A549 (cell line): ENCODE measurements around the gene CSTPP1. TPM values are rescaled to one million over a fixed set of nuclear protein-coding genes. Genes with fewer than 3 reads are reported as not detected.

Experiments
- ATAC-seq, 2 experiments: fragments of 200-7000 bp in 1 of 2; fragments of >200 bp in 1 of 2; cut with Nextera tagmentation in 1 of 2; cut with Tn5 transposase in 1 of 2; 3 replicates each; pipeline versions ENCODE4 v1.8.0 to v1.9.1; 2018 to 2020; ENCODE audit warnings: mild to moderate bottlenecking in 1 of 2, moderate library complexity in 1 of 2
- CTCF ChIA-PET: fragments of 300-600 bp; sonication (Branson Sonifier 250); formaldehyde crosslinking; extraction: SDS; loops from one replicate; lab custom pipeline; 2021; ENCODE audit warnings: antibody characterized with exemption, inconsistent platforms; lab: Yijun Ruan, JAX
- POLR2A ChIA-PET: fragments of 350-600 bp; formaldehyde crosslinking; extraction: SDS; loops from one replicate; lab custom pipeline; 2021; ENCODE audit warnings: antibody characterized with exemption, inconsistent platforms; lab: Yijun Ruan, JAX
- DNase-seq, 2 experiments: peaks; one replicate each; pipeline versions ENCODE4 v3.0.0 to v3.0.0-alpha.2; 2011 to 2016; ENCODE audit warnings: low read depth in 1 of 2, low spot score in 1 of 2
- FAIRE-seq: peaks from 2 replicates; lab custom pipeline; 2011; peaks lifted over from hg19 to GRCh38; lab: Jason Lieb, UNC
- H3K27ac ChIP-seq, 2 experiments: fragments of >200 bp; sonication (Bioruptor Twin); formaldehyde crosslinking; 3 replicates each; pipeline ENCODE4 v1.5.1; 2016 to 2017
- H3K4me1 ChIP-seq: fragments of >200 bp; sonication (Bioruptor Twin); formaldehyde crosslinking; 3 replicates; pipeline ENCODE4 v1.6.1; 2016
- H3K4me2 ChIP-seq: fragments of >200 bp; sonication (Bioruptor Twin); formaldehyde crosslinking; 3 replicates; pipeline ENCODE4 v1.6.1; 2016
- H3K4me3 ChIP-seq: fragments of >200 bp; sonication (Bioruptor Twin); formaldehyde crosslinking; 3 replicates; pipeline ENCODE4 v1.5.1; 2016
- H3K9me3 ChIP-seq: fragments of >200 bp; sonication (Bioruptor Twin); formaldehyde crosslinking; 3 replicates; pipeline ENCODE4 v1.6.1; 2016
- CHD4 ChIP-seq: fragments of 200-600 bp; sonication (generic); IDR thresholded peaks from 2 replicates; pipeline ENCODE4 v1.6.1; 2016; ENCODE audit warnings: antibody characterized with exemption, mild to moderate bottlenecking, borderline replicate concordance
- EHF ChIP-seq: fragments of 250-450 bp; sonication (Bioruptor Pico); IDR thresholded peaks from 2 replicates; pipeline ENCODE4 v1.5.0; 2020; ENCODE audit warnings: mild to moderate bottlenecking
- EHMT2 ChIP-seq: fragments of 200-600 bp; sonication (generic); IDR thresholded peaks from 2 replicates; pipeline ENCODE4 v1.6.1; 2016; ENCODE audit warnings: antibody characterized with exemption, low read depth, mild to moderate bottlenecking, moderate library complexity
- FOSB ChIP-seq: fragments of 250-450 bp; sonication (Bioruptor Pico); IDR thresholded peaks from 2 replicates; pipeline ENCODE4 v1.5.0; 2020; ENCODE audit warnings: mild to moderate bottlenecking, moderate library complexity
- GATA3 ChIP-seq: IDR thresholded peaks from 2 replicates; pipeline ENCODE4 v1.6.1; 2012; ENCODE audit warnings: borderline replicate concordance
- HDAC2 ChIP-seq: fragments of 200-600 bp; sonication (generic); IDR thresholded peaks from 2 replicates; pipeline ENCODE4 v1.6.1; 2016
- HMGXB4 ChIP-seq: fragments of 250-450 bp; sonication (Bioruptor Pico); IDR thresholded peaks from 2 replicates; pipeline ENCODE4 v1.5.0; 2021; ENCODE audit warnings: mild to moderate bottlenecking, moderate library complexity, borderline replicate concordance
- JUN ChIP-seq, 2 experiments: fragments of >200 bp; sonication (Bioruptor Twin); formaldehyde crosslinking; IDR thresholded peaks; 2 replicates in 1 of 2; 3 replicates in 1 of 2; pipeline ENCODE4 v1.6.1; 2016 to 2017
- KDM1A ChIP-seq: fragments of 200-600 bp; sonication (generic); IDR thresholded peaks from 2 replicates; pipeline ENCODE4 v1.6.1; 2016; ENCODE audit warnings: low read depth, mild to moderate bottlenecking
- NR3C1 ChIP-seq: fragments of >200 bp; sonication (Bioruptor Twin); formaldehyde crosslinking; IDR thresholded peaks from 3 replicates; pipeline ENCODE4 v1.6.1; 2017
- POLR2AphosphoS2 ChIP-seq: conservative IDR thresholded peaks from 2 replicates; pipeline ENCODE4 v1.6.1; 2012; ENCODE audit warnings: low read length, improper control_type of control experiment, inconsistent platforms
- RARB ChIP-seq: fragments of 250-450 bp; sonication (Bioruptor Pico); IDR thresholded peaks from 2 replicates; pipeline ENCODE4 v1.8.0; 2021; ENCODE audit warnings: mild to moderate bottlenecking, moderate library complexity
- SREBF2 ChIP-seq: fragments of 450-650 bp; IDR thresholded peaks from 2 replicates; pipeline ENCODE4 v1.6.1; 2014; ENCODE audit warnings: mild to moderate bottlenecking, moderate library complexity
- ZC3H11A ChIP-seq: fragments of 450-650 bp; IDR thresholded peaks from 2 replicates; pipeline ENCODE4 v1.6.1; 2014; ENCODE audit warnings: antibody characterized with exemption, mild to moderate bottlenecking
- ZSCAN20 ChIP-seq: fragments of 250-450 bp; sonication (Bioruptor Pico); IDR thresholded peaks from 2 replicates; pipeline ENCODE4 v1.8.0; 2022; ENCODE audit warnings: mild to moderate bottlenecking, moderate library complexity
- WGBS: methylation state at CpG from one replicate; pipeline ENCODE4 v1.1.6; 2017; ENCODE audit errors: missing lambda C conversion rate; 5-methylcytosine and 5-hydroxymethylcytosine counted together
- polyA plus RNA-seq, 4 experiments: library from polyadenylated mRNA; depleted of rRNA in 3 of 4; stranded (reverse); fragments of >200 nt; fragmentation: RNase III in 1 of 4; extraction: RNeasy Plus Mini Kit Qiagen cat#74134 plus additional on column Dnase treatment in 1 of 4; gene quantifications; 2 replicates in 3 of 4; 3 replicates in 1 of 4; pipeline ENCODE4 v1.2.3, GENCODE V29; 2011 to 2017
- TF ChIP-seq, protein P1 (sequence below): fragments of >200 bp; sonication (Bioruptor Twin); formaldehyde crosslinking; IDR thresholded peaks from 3 replicates; pipeline ENCODE4 v1.6.1; 2016
- TF ChIP-seq, protein P2 (sequence below): IDR thresholded peaks from 2 replicates; pipeline ENCODE4 v1.6.1; 2012
- TF ChIP-seq, protein P3 (sequence below): fragments of 150-350 bp; IDR thresholded peaks from 2 replicates; pipeline ENCODE4 v1.6.1; 2014; ENCODE audit warnings: low read depth, mild to moderate bottlenecking, low read length

Gene CSTPP1
- polyA plus RNA-seq, 2 of the 4 experiments (the other 2 are of a cell fraction): 31.5 to 34.5 TPM

DNA sequence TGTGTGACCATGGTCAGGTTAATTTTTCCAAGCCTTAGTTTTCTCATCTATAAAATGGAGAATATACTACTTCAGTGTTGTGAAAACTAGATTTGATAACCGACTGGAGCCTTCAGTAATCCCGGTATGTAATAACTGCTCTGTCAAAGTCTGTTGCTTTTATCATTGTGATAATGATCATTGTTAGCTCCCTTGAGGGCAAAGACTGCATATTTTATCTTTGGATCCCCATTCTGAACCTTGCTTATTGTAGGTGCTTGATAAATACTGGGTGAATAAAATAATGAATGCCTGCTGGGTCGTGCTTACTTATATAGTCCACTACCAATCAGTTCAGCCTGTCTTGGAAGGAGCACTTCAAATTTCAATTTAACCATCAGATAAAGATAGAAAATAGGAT is 134.8 kb downstream of the CSTPP1 start:
- H3K4me1 ChIP-seq: peaks cover 19% of the 10 kb centered on the region; the same call in 2 of the 3 replicates
- H3K4me3 ChIP-seq: no peak overlapping the region
- WGBS: 72% methylated on average over 3 of the region's 3 CpGs
- no peak for FAIRE-seq
- no peak for ATAC-seq
- TF ChIP-seq NR3C1 (no peak), EHF (CRISPR knock-in tag) (no peak), POLR2AphosphoS2 (no peak), GATA3 (no peak), EHMT2 (no peak), SREBF2 (no peak), ZC3H11A (no peak), KDM1A (no peak)
- TF ChIP-seq, protein P1, sequence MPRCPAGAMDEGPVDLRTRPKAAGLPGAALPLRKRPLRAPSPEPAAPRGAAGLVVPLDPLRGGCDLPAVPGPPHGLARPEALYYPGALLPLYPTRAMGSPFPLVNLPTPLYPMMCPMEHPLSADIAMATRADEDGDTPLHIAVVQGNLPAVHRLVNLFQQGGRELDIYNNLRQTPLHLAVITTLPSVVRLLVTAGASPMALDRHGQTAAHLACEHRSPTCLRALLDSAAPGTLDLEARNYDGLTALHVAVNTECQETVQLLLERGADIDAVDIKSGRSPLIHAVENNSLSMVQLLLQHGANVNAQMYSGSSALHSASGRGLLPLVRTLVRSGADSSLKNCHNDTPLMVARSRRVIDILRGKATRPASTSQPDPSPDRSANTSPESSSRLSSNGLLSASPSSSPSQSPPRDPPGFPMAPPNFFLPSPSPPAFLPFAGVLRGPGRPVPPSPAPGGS: no peak
- TF ChIP-seq, protein P2, sequence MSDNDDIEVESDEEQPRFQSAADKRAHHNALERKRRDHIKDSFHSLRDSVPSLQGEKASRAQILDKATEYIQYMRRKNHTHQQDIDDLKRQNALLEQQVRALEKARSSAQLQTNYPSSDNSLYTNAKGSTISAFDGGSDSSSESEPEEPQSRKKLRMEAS: no peak
- TF ChIP-seq, all 56 proteins: peak for 0
- Histone ChIP-seq H3K27ac (peak overlapping the region in 1 of 2 experiments; percentile 6; a peak in 1 of 6 replicates), H3K9me3 (no peaks in the 10 kb centered on the region), H3K4me2 (peak overlapping the region; percentile 46)
- ChIA-PET POLR2A (no interaction called here), CTCF (interaction anchor here (1.2 to 2.2 kb wide), 3 partner anchors 9 to 82 kb away, joined by 3 to 6 read pairs (median 5); no protein-coding TSS in a partner anchor)
- no peak for DNase-seq

GRCh38 chr11:47071791-47072261 is 135.3 kb downstream of the CSTPP1 start:
- ATAC-seq (peak in 1 of 2 experiments; percentile 66; a peak in 3 of 6 replicates), DNase-seq (peak in 1 of 2 experiments; percentile 32), FAIRE-seq (no peak)
- WGBS: 23% methylated on average over 2 of the region's 2 CpGs
- Histone ChIP-seq H3K4me1 (peaks cover 17% of the 10 kb centered on the region; the same call in 2 of the 3 replicates), H3K27ac (peak overlapping the region in 1 of 2 experiments; percentile 6; a peak in 1 of 6 replicates), H3K4me3 (no peak overlapping the region), H3K9me3 (no peaks in the 10 kb centered on the region), H3K4me2 (peak overlapping the region; percentile 46)
- ChIA-PET CTCF (interaction anchor here (1.2 to 2.2 kb wide), 3 partner anchors 9 to 81 kb away, joined by 3 to 6 read pairs (median 5); no protein-coding TSS in a partner anchor), POLR2A (no interaction called here)
- TF ChIP-seq RARB (CRISPR knock-in tag) (no peak), FOSB (no peak), GATA3 (no peak), ZSCAN20 (CRISPR knock-in tag) (no peak), HMGXB4 (CRISPR knock-in tag) (no peak), EHMT2 (no peak), HDAC2 (no peak), CHD4 (no peak), JUN (IDR thresholded peaks at IDR 0.05) (no peak)
- TF ChIP-seq, protein P3, sequence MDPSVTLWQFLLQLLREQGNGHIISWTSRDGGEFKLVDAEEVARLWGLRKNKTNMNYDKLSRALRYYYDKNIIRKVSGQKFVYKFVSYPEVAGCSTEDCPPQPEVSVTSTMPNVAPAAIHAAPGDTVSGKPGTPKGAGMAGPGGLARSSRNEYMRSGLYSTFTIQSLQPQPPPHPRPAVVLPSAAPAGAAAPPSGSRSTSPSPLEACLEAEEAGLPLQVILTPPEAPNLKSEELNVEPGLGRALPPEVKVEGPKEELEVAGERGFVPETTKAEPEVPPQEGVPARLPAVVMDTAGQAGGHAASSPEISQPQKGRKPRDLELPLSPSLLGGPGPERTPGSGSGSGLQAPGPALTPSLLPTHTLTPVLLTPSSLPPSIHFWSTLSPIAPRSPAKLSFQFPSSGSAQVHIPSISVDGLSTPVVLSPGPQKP: no peak
